IPS-18c (cell line): ENCODE data around the gene BTBD19.
A peak's percentile ranks its signal among the peaks of the same experiment; 100 is the strongest.
"Not testable (repeated sequence)": the region's sequence is repeated elsewhere in the genome, so short reads cannot be mapped to it uniquely, and the experiment has no call there.

Experiments used
- H3K4me3 ChIP-seq: 2 replicates; pipeline ENCODE4 v1.7.0; 2013; ENCODE audit warnings: low read depth, mild to moderate bottlenecking, low read length, moderate library complexity; ENCODE audit not compliant: insufficient read depth
- H3K9me3 ChIP-seq: one replicate; pipeline ENCODE4 v1.6.1; 2013; ENCODE audit warnings: mild to moderate bottlenecking, low read length, moderate library complexity; ENCODE audit not compliant: control insufficient read depth, insufficient read depth

The BTBD19 gene

GRCh38 chr1:44819608-44820327 lies 11.4 kb downstream of the BTBD19 start:
- Histone ChIP-seq H3K9me3 (no peaks in the 10 kb centered on the region), H3K4me3 (peak overlapping the region; percentile 58; the same call in 1 of the 2 replicates)

DNA sequence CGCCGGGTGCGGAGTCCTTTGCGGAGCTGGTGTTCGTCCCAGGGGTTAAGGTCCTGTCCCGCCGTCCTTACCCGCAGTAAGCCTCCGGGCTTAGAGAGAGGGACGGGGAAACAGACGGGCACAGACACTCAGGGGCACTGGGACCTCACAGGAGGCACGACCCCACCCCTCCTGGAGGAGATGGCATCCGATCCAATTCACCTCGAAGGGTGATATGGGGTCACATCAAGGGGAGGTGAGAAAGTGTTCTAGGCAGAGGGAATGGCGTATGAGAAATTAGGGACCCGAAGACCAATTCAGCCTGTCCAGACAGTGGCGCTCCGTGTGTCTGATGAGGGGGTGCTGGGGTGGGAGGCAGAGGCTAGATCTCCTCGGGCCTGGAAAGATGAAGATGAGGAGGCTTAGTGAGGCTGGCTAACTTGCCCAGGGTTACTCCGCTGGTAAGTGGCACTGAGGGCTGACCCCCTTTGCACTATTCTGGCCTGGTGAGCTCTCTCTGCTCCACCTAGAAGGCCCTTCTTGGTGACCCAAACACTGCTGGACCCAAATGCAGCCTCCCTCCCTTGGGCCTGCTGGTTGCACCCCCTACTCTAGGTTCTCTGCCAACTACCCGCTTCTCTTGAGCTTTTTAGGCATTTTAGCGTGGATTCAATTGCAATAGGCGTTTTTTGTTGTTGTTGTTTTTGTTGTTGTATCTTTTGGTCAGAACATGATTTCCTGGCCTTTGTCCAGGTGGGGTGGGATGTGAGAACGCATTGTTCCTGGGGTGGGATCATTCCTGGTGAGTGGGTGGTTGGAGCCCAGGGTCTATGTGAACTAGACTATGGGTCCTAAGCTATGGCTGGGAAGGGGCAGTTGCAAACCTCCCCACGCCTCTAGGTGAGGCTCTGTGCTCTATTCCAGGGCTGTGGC lies 12.3 kb downstream of the BTBD19 start:
- no peaks in the 10 kb centered on the region for H3K9me3 ChIP-seq
- H3K4me3 ChIP-seq, result peak overlapping the region; percentile 58; the same call in 1 of the 2 replicates

DNA sequence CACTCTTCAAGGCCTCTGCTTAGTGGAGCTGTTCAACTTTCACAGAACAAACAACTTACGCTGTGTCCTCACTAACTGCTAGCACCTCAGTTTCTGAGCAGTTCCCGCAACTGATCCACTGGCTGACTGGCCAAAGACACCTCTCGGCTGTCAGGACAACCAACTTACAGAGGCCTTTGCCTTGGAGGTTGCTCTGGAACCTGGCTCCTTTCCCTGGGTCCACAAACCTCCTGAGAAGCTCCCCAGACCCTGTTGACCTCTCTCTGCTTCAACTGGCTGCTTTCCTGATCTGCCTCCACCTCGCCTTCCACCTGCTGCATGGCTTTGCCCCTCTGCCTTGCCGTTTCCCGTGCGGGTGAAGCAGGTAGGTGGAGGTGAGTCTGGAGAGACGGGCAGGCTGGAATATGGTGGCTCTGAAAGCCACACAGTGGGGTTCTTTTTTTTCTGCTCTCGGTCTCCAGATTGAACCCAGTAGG lies 13.0 kb downstream of the BTBD19 start:
- Histone ChIP-seq H3K9me3 (no peaks in the 10 kb centered on the region), H3K4me3 (no peak overlapping the region)

DNA sequence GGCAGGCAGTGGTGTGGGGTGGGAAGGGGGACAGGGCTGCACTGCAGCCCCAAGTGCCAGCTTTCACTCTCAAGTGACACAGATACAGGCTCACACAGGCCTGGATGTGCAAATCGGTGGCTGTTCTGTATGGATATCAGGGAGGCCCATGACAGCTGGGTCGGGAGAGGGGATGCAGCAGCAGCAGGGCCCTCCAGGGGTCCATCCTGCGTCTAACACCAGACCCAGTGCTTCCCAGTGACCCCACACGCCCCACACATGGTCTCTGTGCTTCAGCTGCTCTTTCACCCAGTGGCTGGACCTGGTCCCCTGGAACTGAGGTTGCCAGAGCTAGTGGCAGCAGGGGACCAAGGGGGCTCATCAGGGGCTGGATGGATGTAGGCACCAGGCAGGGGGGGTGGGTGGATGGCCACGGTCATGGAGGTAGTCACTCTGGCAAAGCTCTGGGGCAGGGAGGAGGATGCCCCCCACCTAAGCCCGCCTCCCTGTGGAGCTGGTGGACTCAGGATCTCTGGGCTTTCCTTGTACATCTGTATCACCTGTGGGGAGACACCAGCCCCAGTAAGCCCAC lies 13.9 kb downstream of the BTBD19 start:
- Histone ChIP-seq H3K9me3 (no peaks in the 10 kb centered on the region), H3K4me3 (no peak overlapping the region)

DNA sequence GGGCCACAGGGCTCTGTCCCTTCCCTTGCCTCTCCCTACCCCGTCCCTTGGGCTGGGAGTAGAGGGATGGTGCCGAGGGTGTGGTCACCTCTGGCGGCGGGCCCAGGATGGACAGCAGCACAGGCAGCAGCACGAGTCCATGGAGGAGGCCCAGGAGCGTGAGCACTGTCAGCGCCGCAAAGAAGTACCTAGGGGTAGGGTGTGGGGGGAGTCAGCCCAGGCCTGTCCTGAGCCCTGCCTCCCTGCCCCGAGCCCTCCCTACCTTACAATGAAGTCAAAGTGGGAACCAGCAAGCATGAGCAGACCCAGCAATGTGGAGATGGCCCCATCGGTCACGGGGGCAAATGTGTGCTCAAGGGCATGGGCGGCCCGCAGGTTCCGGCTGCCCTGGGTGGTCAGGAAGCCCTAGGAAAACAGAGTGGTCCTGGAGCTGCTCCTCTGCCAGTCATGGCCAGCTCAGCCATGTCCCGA lies 14.7 kb downstream of the BTBD19 start:
- no peaks in the 10 kb centered on the region for H3K9me3 ChIP-seq
- H3K4me3 ChIP-seq, result no peak overlapping the region

GRCh38 chr1:44824392-44824791 lies 16.1 kb downstream of the BTBD19 start:
- not testable (repeated sequence) for H3K4me3 ChIP-seq, H3K9me3 ChIP-seq

DNA sequence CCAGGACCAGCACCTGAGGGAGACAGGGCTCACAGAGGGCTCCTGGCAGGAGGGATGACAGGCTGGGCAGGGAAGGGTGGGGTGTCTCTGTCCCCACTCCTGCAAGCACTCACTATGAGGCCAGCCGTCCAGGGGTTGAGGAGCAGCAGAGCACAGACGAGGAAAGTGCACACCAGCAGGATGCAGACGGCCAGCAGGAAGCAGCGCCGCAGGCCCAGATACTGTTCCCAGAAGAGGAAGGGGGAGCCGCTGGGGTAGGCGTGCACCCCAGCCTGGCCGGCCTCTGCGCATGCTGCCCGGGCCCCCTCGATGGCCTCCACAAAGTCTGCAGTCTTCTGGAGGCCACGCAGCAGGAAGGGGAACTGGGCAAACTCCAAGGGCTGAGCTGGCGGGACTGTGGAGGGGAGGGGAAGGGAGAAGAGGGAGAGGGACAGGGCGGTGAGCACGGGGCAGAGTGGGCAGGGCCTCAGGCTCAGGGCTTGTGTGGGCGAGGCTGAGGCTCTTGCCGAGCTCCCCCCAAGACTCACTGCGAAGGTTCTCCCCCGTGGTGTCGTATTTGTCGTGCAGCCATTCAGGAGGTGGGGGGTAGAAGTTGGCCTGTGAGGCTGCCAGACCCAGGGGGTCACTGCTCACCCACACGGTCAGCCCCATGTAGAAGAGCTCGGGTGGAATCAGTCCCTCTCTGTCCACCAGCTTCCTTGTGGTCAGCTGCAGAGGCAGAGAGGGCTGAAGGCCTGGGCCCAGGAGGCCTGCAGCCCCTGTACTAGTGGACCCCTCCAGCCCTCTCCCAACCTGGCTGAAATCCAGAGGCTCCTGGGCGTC lies 18.3 kb downstream of the BTBD19 start:
- peaks cover 2% of the 10 kb centered on the region for H3K9me3 ChIP-seq
- no peak overlapping the region for H3K4me3 ChIP-seq

DNA sequence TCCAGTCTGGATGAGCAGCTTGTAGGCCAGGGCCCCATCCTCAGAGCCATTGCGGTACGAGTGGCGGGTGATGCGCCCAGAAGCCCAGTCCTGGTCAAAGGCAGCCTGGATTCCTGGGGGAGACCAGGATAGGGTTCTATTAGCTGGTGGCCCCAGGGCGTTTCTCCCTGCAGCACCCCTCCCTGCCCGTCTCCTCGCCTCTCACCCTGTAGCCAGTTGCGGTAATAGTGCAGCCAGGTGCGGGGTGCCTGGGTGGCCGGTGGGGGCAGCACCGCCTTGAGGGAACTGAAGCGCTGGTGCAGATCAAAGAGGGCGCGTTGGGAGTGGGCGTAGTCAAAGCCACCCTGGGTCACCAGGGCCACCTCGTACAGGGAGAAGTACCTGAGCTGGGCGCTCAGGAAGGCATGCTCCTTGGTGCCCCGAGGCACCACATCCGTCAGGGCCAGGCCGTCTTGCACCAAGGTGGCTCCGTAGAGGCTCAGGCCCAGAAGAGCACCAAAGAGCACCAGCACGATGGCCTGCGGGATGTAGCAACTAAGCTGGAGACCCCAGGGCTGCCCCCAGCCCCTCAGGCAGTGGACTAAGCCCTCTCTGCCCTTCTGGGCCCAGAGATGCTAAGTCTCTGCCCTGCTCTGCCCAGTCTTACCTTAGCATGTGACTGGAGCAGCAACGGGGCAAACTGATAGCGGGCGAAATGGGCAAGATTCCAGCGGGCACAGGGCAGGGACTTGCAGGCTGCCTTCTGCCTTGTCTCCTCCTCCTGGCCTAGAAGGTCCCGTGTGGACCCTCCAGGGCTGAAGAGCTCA lies 19.1 kb downstream of the BTBD19 start:
- H3K9me3 ChIP-seq, result peaks cover 5% of the 10 kb centered on the region
- no peak overlapping the region for H3K4me3 ChIP-seq

DNA sequence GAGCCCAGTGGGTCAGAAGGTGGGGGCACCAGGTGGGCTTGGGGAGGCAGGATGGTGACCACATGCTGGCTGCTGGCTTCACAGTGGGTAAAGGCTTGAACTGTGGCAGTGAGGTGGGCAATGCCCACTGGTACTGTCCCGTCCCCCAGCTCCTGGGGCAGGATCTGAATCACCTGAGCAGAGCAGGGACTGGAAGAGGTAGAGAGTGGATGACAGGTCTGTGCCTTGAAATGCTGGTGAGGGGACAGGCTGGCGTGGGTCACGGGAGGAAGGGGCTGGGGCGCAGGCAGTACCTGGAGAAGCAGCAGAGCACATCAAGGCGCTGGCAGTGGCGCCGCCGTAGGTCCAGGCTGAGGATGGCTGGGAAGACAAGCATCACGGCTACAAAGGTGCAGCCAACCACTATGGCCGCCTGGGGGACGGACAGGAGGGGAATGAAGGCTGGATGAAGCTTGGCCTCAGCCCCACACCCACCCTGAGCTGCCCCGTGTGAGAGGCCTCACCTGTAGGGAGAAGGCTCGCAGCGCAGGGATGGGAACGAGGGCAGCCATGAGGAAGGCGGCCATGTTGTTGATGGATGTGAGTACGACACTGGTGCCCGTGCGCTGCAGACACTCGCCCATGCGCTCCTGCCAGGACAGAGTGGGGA lies 19.8 kb downstream of the BTBD19 start:
- Histone ChIP-seq H3K4me3 (no peak overlapping the region), H3K9me3 (peaks cover 6% of the 10 kb centered on the region)

GRCh38 chr1:44828841-44829440 lies 20.6 kb downstream of the BTBD19 start:
- Histone ChIP-seq H3K4me3 (no peak overlapping the region), H3K9me3 (peaks cover 6% of the 10 kb centered on the region)

DNA sequence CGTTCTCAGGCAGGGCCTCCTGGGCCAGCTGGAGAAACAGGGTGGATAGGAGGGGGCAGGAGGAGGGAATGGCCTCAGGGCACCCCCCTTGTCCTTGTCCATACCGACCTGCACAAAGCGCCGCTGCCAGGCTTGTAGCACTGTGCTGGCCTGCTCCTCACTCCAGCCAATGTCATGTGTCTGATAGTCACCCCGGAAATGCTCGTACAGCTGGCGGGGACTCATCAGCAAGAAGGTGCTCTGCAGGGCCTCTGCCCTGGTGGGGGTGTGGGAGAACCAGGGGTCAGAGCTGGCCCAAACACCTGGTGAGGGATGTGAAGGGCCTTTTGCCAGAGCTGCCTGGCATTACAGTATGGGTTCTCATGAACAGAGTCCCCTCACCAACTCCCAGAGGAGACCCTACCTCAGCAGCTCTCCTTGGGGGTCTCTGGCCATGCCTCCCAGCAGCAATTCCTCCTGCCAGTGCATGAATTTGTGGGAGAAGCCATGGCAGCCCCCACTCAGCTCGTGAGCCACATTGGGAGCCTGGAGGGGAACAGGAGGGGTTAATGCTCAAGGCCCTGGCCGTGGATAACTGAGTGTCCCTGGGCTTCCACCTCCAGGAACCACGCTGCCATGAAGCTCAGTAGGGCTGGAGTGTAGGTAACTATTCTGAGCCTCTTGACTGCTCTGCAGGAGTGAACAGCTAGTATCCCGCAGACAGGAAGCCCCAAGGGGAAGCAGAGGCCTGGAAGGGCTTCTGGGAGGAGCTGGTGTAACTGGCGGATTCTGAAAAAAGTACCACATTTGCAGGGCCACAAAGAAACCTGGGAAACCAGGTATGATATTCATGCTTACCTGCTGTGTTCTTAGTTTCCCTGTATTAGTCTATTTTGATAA lies 21.4 kb downstream of the BTBD19 start:
- peaks cover 6% of the 10 kb centered on the region for H3K9me3 ChIP-seq
- H3K4me3 ChIP-seq, result no peak overlapping the region

DNA sequence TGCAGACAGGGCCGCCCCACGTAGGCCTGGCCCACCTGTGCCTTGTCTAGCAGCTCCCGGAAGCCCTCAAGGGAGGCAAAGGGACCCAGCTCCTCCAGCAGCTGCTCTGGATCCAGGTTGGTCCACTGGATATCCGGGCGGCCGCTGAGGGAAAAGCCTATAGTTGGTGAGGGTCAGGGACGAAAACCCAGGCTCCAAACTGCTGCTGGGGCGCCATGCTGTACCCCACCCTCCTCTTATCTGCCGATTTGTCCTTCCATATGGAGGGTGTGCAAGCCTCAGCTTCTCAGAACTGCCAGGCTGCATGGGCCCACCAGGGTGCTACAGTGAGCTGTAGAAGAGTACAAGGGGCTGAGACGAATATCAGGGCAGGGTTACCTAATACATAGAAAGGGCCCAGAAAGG lies 22.6 kb downstream of the BTBD19 start:
- peaks cover 6% of the 10 kb centered on the region for H3K9me3 ChIP-seq
- H3K4me3 ChIP-seq, result no peak overlapping the region

DNA sequence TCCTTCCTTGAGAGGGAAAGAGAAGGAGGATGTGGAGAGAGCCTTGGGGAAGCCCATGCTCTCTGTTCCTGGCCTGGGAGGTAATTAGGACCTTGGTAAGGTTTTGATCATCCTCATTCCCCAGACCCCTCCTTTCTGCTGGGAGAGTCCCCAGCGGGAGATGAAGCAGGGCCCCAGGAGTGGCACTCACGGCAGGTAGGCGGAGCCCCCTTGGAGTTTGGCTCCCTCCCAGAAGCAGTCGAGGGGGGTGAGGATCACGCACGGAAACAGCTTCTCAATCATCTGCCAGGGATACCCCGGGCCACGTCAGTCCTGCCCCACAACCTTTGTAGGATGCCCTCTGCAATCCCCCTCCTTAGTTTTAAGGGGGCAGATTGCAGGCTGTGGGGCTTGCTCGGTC lies 23.2 kb downstream of the BTBD19 start:
- H3K9me3 ChIP-seq, result peaks cover 6% of the 10 kb centered on the region
- no peak overlapping the region for H3K4me3 ChIP-seq

DNA sequence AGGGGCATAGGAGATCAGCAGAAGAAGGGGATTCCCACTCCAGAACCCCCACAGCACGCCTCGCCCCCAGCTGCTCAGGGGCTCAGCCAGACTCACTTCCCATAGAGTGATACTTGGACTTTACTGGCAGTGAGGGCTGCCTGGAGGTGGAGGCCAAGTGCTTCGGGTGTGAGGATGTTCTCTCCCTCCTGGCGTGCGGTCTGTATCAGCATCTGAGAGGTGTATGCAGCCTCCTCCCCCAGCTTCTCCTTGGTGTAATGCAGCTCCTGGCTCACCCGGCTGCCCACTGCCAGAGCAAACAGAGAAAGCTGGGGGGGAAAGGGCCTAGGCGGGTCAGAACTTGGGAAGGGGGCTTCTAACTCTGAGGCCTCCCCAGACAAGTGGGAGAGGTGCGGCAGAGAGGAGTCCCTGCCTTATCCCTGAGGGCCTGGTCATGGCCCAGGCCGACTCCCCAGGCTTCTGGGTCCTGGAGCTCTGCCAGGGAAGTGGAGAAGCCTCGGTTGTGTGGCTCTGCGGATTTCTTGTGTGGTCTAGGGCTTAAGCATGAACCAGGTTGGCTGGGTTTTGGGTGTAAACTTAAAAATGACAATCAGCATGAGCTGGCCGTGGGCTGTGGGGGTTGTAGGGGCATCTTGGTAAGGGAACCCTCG lies 23.9 kb downstream of the BTBD19 start:
- peaks cover 6% of the 10 kb centered on the region for H3K9me3 ChIP-seq
- no peak overlapping the region for H3K4me3 ChIP-seq
